Measurements from ENCODE around the gene SOD3. TPM values are rescaled to one million over a fixed set of nuclear protein-coding genes. Genes with fewer than 3 reads are reported as not detected.

The SOD3 gene
- total and polyA plus RNA-seq, 5 donors from 2014 or later: not detected

DNA sequence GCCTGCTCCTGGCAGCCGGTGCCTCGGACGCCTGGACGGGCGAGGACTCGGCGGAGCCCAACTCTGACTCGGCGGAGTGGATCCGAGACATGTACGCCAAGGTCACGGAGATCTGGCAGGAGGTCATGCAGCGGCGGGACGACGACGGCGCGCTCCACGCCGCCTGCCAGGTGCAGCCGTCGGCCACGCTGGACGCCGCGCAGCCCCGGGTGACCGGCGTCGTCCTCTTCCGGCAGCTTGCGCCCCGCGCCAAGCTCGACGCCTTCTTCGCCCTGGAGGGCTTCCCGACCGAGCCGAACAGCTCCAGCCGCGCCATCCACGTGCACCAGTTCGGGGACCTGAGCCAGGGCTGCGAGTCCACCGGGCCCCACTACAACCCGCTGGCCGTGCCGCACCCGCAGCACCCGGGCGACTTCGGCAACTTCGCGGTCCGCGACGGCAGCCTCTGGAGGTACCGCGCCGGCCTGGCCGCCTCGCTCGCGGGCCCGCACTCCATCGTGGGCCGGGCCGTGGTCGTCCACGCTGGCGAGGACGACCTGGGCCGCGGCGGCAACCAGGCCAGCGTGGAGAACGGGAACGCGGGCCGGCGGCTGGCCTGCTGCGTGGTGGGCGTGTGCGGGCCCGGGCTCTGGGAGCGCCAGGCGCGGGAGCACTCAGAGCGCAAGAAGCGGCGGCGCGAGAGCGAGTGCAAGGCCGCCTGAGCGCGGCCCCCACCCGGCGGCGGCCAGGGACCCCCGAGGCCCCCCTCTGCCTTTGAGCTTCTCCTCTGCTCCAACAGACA is 4.4 kb downstream of the SOD3 start:
- Mint-ChIP-seq H3K9me3 (peaks cover 0 to 7% (median under 1%) of the 10 kb centered on the region in 7 donors), H3K4me3 (no peak overlapping the region), H3K36me3 (no peaks in the 10 kb centered on the region), H3K4me1 (no peaks in the 10 kb centered on the region), H3K27ac (no peak overlapping the region), H3K27me3 (peaks cover 45% of the 10 kb centered on the region)
- Histone ChIP-seq H3K4me3 (ENCODE audit: low read depth, low read length) (no peak overlapping the region), H3K9me3 (ENCODE audit: control insufficient read depth in 2 of 2, low read length in 2 of 2) (no peaks in the 10 kb centered on the region), H3K27ac (ENCODE audit: insufficient read depth, low read length, poor library complexity, severe bottlenecking) (no peak overlapping the region), H3K4me1 (ENCODE audit: control insufficient read depth, insufficient read depth, low read length, poor library complexity, severe bottlenecking) (no peaks in the 10 kb centered on the region), H3K36me3 (ENCODE audit: control insufficient read depth, insufficient read depth, low read length) (no peaks in the 10 kb centered on the region), H3K27me3 (ENCODE audit: control insufficient read depth, insufficient read depth, low read length) (peaks cover 5% of the 10 kb centered on the region)
- ATAC-seq (ENCODE audit: low read depth in 2 of 2): no peak
- DNase-seq: no peak

DNA sequence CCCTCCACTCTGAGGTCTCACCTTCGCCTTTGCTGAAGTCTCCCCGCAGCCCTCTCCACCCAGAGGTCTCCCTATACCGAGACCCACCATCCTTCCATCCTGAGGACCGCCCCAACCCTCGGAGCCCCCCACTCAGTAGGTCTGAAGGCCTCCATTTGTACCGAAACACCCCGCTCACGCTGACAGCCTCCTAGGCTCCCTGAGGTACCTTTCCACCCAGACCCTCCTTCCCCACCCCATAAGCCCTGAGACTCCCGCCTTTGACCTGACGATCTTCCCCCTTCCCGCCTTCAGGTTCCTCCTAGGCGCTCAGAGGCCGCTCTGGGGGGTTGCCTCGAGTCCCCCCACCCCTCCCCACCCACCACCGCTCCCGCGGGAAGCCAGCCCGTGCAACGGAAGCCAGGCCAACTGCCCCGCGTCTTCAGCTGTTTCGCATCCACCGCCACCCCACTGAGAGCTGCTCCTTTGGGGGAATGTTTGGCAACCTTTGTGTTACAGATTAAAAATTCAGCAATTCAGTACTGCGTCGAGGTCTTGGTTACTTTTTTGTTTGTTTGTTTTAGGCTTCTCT is 5.0 kb downstream of the SOD3 start:
- Histone ChIP-seq H3K4me1 (ENCODE audit: control insufficient read depth, insufficient read depth, low read length, poor library complexity, severe bottlenecking) (no peaks in the 10 kb centered on the region), H3K36me3 (ENCODE audit: control insufficient read depth, insufficient read depth, low read length) (no peaks in the 10 kb centered on the region), H3K9me3 (ENCODE audit: control insufficient read depth in 2 of 2, low read length in 2 of 2) (no peaks in the 10 kb centered on the region), H3K4me3 (ENCODE audit: low read depth, low read length) (no peak overlapping the region), H3K27me3 (ENCODE audit: control insufficient read depth, insufficient read depth, low read length) (peaks cover 5% of the 10 kb centered on the region), H3K27ac (ENCODE audit: insufficient read depth, low read length, poor library complexity, severe bottlenecking) (no peak overlapping the region)
- Mint-ChIP-seq H3K27ac (no peak overlapping the region), H3K27me3 (peaks cover 44% of the 10 kb centered on the region), H3K4me3 (no peak overlapping the region), H3K4me1 (no peaks in the 10 kb centered on the region), H3K9me3 (peaks cover 0 to 7% (median 1%) of the 10 kb centered on the region in 7 donors), H3K36me3 (no peaks in the 10 kb centered on the region)
- DNase-seq (no peak), ATAC-seq (ENCODE audit: low read depth in 2 of 2) (no peak)

DNA sequence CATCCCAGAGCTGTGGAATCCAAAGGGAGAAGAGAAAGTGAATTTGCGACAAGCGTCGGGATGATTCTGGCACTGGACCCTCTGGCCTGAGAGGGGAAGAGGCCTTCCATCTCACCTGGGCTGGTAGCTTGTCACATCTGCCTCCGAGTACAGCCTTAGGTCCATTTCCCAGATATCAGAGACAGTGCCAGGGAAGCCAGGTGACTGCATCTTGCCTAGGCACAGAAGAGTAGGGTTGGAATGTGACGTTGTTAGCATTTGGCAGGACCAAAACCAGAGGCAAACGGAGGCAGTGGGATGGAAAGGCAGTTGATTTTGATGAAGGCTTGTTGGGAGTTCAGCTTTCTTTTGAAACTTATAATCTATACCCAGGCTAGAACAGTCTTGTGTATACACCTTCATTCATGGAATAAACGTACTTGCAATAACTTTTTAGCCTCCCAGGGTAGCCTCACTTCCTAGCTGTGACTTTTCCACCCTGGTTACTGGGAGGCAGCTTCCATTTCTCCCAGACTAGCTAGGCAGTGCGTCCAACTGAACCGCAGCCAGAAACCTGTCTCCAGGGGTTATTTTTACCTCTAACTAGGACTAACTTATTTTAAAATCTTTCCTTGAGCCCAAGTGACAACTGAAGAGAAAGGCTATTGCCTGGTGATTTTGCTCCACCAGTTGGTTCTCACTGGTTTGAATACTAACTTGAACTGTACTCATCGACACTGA is 5.9 kb downstream of the SOD3 start:
- H3K4me3 ChIP-seq (ENCODE audit: low read depth, low read length): no peak overlapping the region
- Mint-ChIP-seq H3K27ac (no peak overlapping the region), H3K4me1 (no peaks in the 10 kb centered on the region), H3K4me3 (no peak overlapping the region), H3K9me3 (peaks cover 0 to 7% (median 2%) of the 10 kb centered on the region in 7 donors), H3K27me3 (peaks cover 39% of the 10 kb centered on the region), H3K36me3 (no peaks in the 10 kb centered on the region)
- DNase-seq: no peak
- peaks cover 5% of the 10 kb centered on the region for H3K27me3 ChIP-seq (ENCODE audit: control insufficient read depth, insufficient read depth, low read length)
- no peaks in the 10 kb centered on the region for H3K4me1 ChIP-seq (ENCODE audit: control insufficient read depth, insufficient read depth, low read length, poor library complexity, severe bottlenecking)
- ATAC-seq (ENCODE audit: low read depth in 2 of 2): no peak
- H3K36me3 ChIP-seq (ENCODE audit: control insufficient read depth, insufficient read depth, low read length): no peaks in the 10 kb centered on the region
- H3K27ac ChIP-seq (ENCODE audit: insufficient read depth, low read length, poor library complexity, severe bottlenecking): no peak overlapping the region
- H3K9me3 ChIP-seq (ENCODE audit: control insufficient read depth in 2 of 2, low read length in 2 of 2): no peaks in the 10 kb centered on the region

DNA sequence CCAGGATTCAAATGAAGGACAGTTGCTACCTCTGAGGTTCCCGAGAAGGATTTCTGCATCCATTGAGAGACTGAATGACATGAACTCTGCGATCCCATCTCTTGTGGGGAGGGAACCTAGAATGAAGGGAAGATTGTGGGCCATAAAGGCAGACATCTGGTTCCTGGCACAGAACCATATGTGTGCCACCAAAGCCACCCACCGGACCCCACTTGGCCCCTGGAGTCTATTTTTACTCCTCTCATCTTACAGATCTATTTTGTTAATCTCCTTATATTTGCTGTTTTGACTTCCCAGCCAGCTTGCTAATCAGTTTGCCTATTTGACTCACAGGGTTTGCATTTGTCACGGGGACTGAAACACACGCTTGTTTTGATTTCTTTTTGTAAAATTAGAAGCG is 7.3 kb downstream of the SOD3 start:
- DNase-seq (no peak), ATAC-seq (ENCODE audit: low read depth in 2 of 2) (no peak)
- H3K9me3 ChIP-seq (ENCODE audit: control insufficient read depth in 2 of 2, low read length in 2 of 2): no peaks in the 10 kb centered on the region
- Mint-ChIP-seq H3K36me3 (no peaks in the 10 kb centered on the region), H3K27me3 (peaks cover 39% of the 10 kb centered on the region), H3K27ac (no peak overlapping the region), H3K9me3 (peaks cover 0 to 7% (median 2%) of the 10 kb centered on the region in 7 donors), H3K4me1 (no peaks in the 10 kb centered on the region), H3K4me3 (no peak overlapping the region)
- H3K27me3 ChIP-seq (ENCODE audit: control insufficient read depth, insufficient read depth, low read length): peaks cover 5% of the 10 kb centered on the region
- H3K4me1 ChIP-seq (ENCODE audit: control insufficient read depth, insufficient read depth, low read length, poor library complexity, severe bottlenecking): no peaks in the 10 kb centered on the region
- no peak overlapping the region for H3K4me3 ChIP-seq (ENCODE audit: low read depth, low read length)
- no peaks in the 10 kb centered on the region for H3K36me3 ChIP-seq (ENCODE audit: control insufficient read depth, insufficient read depth, low read length)
- H3K27ac ChIP-seq (ENCODE audit: insufficient read depth, low read length, poor library complexity, severe bottlenecking): no peak overlapping the region

DNA sequence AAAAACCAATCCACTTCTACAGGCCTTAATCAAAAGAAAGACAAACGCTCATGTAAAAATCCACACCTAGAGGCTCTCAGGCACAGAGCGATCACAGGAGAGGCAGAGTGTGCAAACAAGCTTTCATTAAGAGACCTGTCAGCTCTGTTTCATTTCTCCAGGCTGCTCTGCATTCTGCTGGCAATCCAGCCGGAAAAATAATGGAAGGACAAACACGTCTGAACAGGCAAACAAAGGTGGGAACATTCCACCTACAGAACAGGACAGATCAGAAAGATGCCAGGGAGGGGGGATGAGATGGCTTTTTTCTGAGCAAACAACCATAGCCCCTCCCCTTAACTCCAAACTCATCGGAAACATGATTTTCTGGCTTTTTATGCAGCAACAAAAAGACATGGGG is 9.7 kb downstream of the SOD3 start:
- H3K4me1 ChIP-seq (ENCODE audit: control insufficient read depth, insufficient read depth, low read length, poor library complexity, severe bottlenecking): no peaks in the 10 kb centered on the region
- DNase-seq (no peak), ATAC-seq (ENCODE audit: low read depth in 2 of 2) (no peak)
- H3K27me3 ChIP-seq (ENCODE audit: control insufficient read depth, insufficient read depth, low read length): peaks cover 5% of the 10 kb centered on the region
- no peaks in the 10 kb centered on the region for H3K9me3 ChIP-seq (ENCODE audit: control insufficient read depth in 2 of 2, low read length in 2 of 2)
- Mint-ChIP-seq H3K4me3 (no peak overlapping the region), H3K27ac (no peak overlapping the region), H3K36me3 (no peaks in the 10 kb centered on the region), H3K9me3 (peaks cover 0 to 2% (median 0%) of the 10 kb centered on the region in 7 donors), H3K27me3 (peaks cover 28% of the 10 kb centered on the region), H3K4me1 (no peaks in the 10 kb centered on the region)
- H3K27ac ChIP-seq (ENCODE audit: insufficient read depth, low read length, poor library complexity, severe bottlenecking): no peak overlapping the region
- no peak overlapping the region for H3K4me3 ChIP-seq (ENCODE audit: low read depth, low read length)
- no peaks in the 10 kb centered on the region for H3K36me3 ChIP-seq (ENCODE audit: control insufficient read depth, insufficient read depth, low read length)

DNA sequence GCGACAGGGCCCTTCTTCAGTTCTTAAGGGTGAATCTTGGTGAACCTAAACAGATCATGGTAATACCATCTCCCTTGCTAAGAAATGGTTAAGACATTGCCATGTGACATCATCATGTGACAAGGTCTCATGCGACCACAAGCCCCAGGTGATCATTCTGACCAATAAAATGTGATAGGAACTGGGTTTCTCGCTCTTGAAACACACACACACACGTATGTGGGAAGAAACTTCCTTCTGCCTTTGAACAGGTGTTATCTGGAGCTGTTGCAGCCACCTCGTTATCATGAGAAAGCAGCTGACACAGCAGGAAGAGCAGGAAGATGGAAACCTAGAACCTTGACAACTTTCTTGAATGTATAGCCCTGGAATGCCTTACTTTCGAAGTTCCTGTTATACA is 10.2 kb downstream of the SOD3 start:
- no peak for DNase-seq
- Mint-ChIP-seq H3K9me3 (peaks cover 0 to 2% (median 0%) of the 10 kb centered on the region in 7 donors), H3K27me3 (peaks cover 27% of the 10 kb centered on the region), H3K4me1 (no peaks in the 10 kb centered on the region), H3K27ac (no peak overlapping the region), H3K4me3 (no peak overlapping the region), H3K36me3 (no peaks in the 10 kb centered on the region)
- H3K9me3 ChIP-seq (ENCODE audit: control insufficient read depth in 2 of 2, low read length in 2 of 2): no peaks in the 10 kb centered on the region
- no peaks in the 10 kb centered on the region for H3K36me3 ChIP-seq (ENCODE audit: control insufficient read depth, insufficient read depth, low read length)
- no peak overlapping the region for H3K4me3 ChIP-seq (ENCODE audit: low read depth, low read length)
- no peaks in the 10 kb centered on the region for H3K4me1 ChIP-seq (ENCODE audit: control insufficient read depth, insufficient read depth, low read length, poor library complexity, severe bottlenecking)
- ATAC-seq (ENCODE audit: low read depth in 2 of 2): no peak
- H3K27ac ChIP-seq (ENCODE audit: insufficient read depth, low read length, poor library complexity, severe bottlenecking): no peak overlapping the region
- peaks cover 5% of the 10 kb centered on the region for H3K27me3 ChIP-seq (ENCODE audit: control insufficient read depth, insufficient read depth, low read length)

DNA sequence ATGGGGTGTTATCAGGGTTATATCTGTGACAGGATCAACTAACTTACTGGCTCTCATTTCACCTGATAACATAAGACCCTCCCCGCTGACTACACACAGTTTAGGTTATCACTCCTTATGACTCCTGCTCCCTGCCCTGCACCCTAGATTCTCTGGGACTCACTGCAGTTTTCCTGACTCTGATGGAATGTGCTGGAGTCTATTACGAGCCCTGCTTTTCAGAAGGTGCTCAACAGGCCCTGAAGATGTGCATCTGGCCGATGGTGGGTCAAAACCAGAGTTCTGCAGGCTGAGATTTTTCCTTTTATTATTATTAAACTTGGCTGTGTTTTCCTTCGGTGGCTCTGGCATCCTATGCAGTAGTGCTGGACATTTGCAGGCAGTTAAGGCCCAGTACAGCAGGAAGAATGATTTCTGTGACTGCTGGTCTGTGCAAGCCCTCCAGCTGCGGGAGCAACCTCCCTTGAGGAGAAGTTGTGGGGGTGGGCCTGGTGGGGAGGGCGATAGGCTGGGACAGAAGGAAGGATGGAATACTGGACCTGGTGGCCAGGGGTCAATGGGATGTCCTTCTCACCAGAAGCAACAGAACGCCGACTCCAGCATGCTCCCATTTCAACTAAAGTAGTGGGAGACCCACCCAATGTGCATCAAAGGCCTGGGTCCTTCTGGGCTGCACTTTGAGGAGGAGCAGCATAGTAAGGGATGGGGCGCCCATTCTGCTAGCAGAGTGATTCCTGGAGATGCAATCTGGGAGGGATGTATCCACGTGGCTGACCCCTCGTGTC is 11.0 kb downstream of the SOD3 start:
- H3K4me1 Mint-ChIP-seq: no peaks in the 10 kb centered on the region
- no peak overlapping the region for H3K4me3 ChIP-seq (ENCODE audit: low read depth, low read length)
- no peaks in the 10 kb centered on the region for H3K4me1 ChIP-seq (ENCODE audit: control insufficient read depth, insufficient read depth, low read length, poor library complexity, severe bottlenecking)
- no peaks in the 10 kb centered on the region for H3K36me3 Mint-ChIP-seq
- H3K9me3 Mint-ChIP-seq: peaks cover 0 to 2% (median 0%) of the 10 kb centered on the region in 7 donors
- H3K9me3 ChIP-seq (ENCODE audit: control insufficient read depth in 2 of 2, low read length in 2 of 2): no peaks in the 10 kb centered on the region
- DNase-seq: no peak
- peaks cover 21% of the 10 kb centered on the region for H3K27me3 Mint-ChIP-seq
- H3K27me3 ChIP-seq (ENCODE audit: control insufficient read depth, insufficient read depth, low read length): no peaks in the 10 kb centered on the region
- H3K27ac ChIP-seq (ENCODE audit: insufficient read depth, low read length, poor library complexity, severe bottlenecking): no peak overlapping the region
- H3K27ac Mint-ChIP-seq: no peak overlapping the region
- H3K36me3 ChIP-seq (ENCODE audit: control insufficient read depth, insufficient read depth, low read length): no peaks in the 10 kb centered on the region
- no peak for ATAC-seq (ENCODE audit: low read depth in 2 of 2)
- H3K4me3 Mint-ChIP-seq: no peak overlapping the region

All from CD4-positive, CD25-positive, alpha-beta regulatory T cell (primary cell).